NCI-H2227 treated with DMSO at 0.1 percent for 48 hours (cell line): ENCODE results near the gene LOXHD1.

Source experiments
- DNase-seq: peaks from one replicate; lab custom pipeline; 2025; lab: John Stamatoyannopoulos, UW

LOXHD1 gene

GRCh38 chr18:46547520-46547919 lies 109.5 kb downstream of the LOXHD1 start:
- no peak for DNase-seq

DNA sequence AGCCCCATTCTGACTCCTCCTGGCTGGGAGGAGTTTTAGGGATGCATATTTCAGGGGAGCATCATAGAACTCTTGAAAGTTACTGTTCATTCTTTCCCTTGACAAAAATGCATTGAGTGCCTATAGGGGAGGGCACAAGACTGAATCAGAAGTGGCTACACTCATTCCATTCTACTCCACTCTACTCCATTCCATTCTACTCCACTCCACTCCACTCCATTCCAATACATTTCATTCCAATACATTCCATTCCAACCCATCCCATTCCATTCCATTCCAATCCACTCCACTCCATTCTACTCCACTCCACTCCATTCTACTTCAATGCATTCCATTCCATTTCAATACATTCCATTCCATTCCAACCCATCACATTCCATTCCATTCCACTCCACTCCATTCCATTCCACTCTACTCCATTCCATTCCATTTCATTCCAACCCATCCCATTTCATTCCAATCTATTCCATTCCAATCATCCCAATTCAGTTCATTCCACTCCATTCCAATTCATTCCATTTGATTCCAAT lies 110.8 kb downstream of the LOXHD1 start:
- DNase-seq: no peak

GRCh38 chr18:46542545-46542944 lies 114.5 kb downstream of the LOXHD1 start:
- no peak for DNase-seq

DNA sequence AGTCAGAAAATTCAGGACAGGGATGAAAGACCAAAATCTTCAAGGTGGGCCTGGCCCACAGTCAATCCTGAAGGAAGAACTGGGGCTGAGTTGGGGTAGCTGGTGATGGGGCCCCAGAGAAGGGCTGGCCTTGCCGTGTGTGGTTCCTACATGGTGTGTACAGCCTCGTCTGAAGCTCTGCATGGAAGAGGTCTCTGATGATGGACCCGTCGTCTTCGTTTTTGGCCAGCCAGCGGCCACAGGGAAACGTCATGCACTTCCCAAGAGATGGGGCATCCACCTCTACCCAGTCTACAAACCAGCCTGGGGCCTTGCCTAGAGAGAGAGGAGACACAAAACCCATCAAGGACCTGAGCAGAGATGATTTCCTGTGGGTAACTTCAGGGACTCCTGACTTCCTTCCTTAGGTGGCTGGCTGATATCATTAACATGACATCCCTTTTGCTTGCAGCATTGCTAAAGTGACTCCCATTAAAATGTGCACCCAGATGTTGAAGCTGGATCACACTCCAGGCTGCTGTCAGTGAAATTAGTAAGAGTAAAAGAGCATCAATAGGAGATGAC lies 115.3 kb downstream of the LOXHD1 start:
- DNase-seq: no peak

DNA sequence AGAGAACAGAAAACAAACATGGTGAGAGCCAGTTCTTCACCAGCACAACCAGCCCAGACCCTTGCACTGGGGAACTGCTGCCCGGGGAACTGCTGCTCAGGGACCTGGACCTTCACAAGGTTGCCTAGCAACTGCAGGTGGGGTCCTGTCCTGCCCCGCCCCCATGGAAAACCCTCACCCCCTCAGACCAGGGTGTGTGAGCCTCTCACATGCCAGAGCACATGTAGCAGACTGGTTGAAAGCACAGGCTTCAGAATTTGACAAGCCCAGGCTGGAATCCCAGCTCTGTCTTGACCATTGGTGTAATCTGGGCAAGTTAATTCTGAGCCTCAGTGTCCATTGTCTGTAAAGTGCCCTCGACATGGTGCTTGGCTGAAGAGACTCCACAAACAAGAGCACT lies 118.6 kb downstream of the LOXHD1 start:
- DNase-seq: no peak

- no peak for DNase-seq
These were observed 120.7 kb downstream of the LOXHD1 start for GRCh38 chr18:46536215-46536874.

GRCh38 chr18:46531482-46531881 lies 125.5 kb downstream of the LOXHD1 start:
- no peak for DNase-seq

- no peak for DNase-seq
These were observed 129.0 kb downstream of the LOXHD1 start for GRCh38 chr18:46528037-46528436.

DNA sequence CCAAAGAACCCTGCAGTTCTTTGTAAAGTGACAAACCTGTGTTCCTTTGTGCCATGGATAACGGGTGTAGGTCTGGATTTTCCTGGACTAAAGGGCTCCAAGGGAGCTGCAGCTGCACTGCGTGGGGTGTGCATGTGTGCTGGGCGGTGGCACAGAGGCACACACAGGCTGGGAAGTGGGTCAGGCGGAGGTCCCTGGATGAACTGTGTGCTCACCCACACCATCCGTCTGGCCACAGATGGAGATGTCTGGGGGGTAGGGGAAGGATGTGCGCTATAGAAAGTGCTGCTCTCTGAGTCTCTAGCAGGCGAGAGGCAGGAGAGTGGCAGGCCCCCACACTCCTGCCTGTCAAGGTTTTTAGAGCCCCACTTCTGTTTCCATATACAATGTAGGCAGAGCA lies 137.2 kb downstream of the LOXHD1 start:
- DNase-seq: no peak

- no peak for DNase-seq
These were observed 138.6 kb downstream of the LOXHD1 start for GRCh38 chr18:46518438-46518837.

GRCh38 chr18:46516555-46516954 lies 140.5 kb downstream of the LOXHD1 start:
- DNase-seq: no peak

DNA sequence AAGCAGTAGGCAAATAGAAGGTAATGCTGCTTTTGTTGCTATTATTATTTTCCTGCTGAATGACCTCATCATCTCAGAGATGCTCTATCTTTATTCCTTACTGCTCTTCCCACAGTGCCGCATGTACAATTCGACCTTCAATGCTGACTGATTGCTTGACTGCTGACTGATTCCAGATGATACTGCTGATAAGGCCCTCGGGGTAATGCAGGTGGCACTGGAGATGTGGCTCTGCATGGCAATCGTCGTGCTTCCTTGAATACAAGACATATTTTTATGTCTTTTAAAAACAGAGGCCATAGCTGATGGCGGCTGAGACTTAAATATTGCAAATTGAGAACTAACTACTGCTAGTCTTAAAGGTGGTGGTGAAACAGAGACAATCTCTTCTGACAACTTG lies 146.6 kb downstream of the LOXHD1 start:
- DNase-seq: no peak

- DNase-seq: no peak
These were observed 147.5 kb downstream of the LOXHD1 start for GRCh38 chr18:46509530-46509929.

- DNase-seq: no peak
These were observed 149.9 kb downstream of the LOXHD1 start for GRCh38 chr18:46506974-46507586.

DNA sequence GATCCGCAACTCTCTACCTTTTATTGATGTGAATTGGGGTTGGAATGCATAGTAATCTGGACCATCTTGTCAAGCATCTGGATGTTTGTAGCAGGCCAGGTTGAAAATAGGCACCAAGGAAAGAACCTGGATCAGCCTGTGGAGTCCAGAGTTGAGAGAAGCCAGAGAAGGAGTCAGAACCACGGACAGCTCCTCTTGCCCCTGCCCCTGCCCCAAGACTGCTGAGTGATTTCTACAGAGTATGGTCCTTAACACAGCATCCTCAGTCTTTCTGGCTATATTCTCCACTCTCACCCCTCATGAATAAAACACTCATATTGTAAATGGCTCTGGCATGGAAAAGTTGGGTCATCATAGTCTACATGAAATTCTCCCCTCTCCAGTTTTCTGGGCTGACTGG lies 154.6 kb downstream of the LOXHD1 start:
- DNase-seq: no peak

GRCh38 chr18:46497129-46497528 lies 159.9 kb downstream of the LOXHD1 start:
- DNase-seq: no peak

GRCh38 chr18:46488471-46489213 lies 168.4 kb downstream of the LOXHD1 start:
- DNase-seq: no peak

DNA sequence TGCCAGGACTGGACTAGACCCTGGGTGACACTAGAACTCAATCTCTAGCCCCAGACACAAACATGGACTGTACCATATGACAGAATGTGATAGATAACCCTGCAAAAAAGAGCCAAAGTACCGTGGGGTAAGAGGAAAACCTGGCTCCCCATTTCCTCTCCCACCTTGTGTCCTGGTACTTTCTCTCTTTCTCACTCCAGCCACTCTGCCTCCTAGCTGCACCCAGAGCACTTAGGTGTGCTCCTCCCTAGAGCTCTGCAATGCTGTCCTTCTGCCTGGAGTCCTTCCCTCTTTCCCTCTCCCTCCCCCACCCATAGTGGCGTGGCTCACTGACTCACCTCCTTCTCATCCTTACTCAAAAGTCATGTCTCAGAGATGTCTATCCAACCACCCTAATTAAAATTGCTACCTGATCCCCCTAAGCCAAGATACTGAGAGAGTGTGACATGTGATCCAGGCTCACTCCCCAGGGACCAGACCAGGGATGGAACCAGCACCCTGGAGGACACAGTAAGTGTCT lies 171.3 kb downstream of the LOXHD1 start:
- DNase-seq: no peak

- no peak for DNase-seq
These were observed 172.0 kb downstream of the LOXHD1 start for GRCh38 chr18:46484971-46485370.

GRCh38 chr18:46482831-46483230 lies 174.2 kb downstream of the LOXHD1 start:
- DNase-seq: no peak

- DNase-seq: no peak
These were observed 175.2 kb downstream of the LOXHD1 start for GRCh38 chr18:46481847-46482245.

GRCh38 chr18:46481048-46481846 lies 175.8 kb downstream of the LOXHD1 start:
- DNase-seq: peak; percentile 34
